HG02970 (cell line): ENCODE data around the gene PATJ.
"Not testable (repeated sequence)": the region's sequence is repeated elsewhere in the genome, so short reads cannot be mapped to it uniquely, and the experiment has no call there.

Experiments used
- ATAC-seq: cut with Tn5 transposase; IDR thresholded peaks from one replicate; pipeline ENCODE4 v1.9.1; 2021; ENCODE audit warnings: mild to moderate bottlenecking, moderate library complexity, moderate number of reproducible peaks; ENCODE audit not compliant: unreplicated experiment, low FRiP score

PATJ gene

DNA sequence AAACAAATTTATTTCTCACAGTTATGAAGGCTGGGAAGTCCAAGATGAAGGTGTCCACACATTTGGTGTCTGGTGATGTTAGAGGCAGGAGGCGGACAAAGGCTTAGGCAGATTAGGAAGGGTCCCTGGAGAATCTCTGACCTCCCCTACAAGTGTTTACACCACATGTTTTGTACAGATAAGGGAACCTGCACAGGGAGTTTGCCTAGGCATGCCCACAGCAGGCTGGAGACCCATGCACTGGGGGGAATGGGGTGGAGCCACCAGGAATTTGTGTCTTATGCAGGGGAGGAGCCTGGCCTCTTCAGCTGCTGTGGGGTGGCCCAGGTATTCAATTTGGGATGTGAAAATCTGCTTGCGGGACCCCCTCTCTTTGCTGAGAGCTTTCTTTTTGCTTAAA, 131.3 kb downstream of the PATJ start:
- no peak for ATAC-seq

DNA sequence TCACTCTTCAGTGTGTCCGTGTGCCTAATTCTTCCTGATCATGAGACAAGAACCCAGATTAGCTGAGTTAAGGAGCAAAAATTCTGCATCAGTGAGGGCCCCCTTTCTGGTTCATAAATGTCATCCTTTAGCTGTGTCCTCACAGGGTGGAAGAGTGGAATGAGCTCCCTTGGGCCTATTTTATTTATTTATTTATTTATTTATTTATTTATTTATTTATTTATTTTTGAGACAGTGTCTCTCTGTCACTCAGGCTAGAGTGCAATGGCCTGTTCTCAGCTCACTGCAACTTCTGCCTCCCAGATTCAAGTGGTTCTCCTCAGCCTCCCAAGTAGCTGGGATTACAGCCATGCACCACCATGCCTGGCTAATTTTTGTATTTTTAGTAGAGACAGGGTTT, 131.7 kb downstream of the PATJ start:
- no peak for ATAC-seq

GRCh38 chr1:61875198-61875597, 132.9 kb downstream of the PATJ start:
- no peak for ATAC-seq

- ATAC-seq = not testable (repeated sequence)
Observed at GRCh38 chr1:61879887-61880474, 137.7 kb downstream of the PATJ start.

DNA sequence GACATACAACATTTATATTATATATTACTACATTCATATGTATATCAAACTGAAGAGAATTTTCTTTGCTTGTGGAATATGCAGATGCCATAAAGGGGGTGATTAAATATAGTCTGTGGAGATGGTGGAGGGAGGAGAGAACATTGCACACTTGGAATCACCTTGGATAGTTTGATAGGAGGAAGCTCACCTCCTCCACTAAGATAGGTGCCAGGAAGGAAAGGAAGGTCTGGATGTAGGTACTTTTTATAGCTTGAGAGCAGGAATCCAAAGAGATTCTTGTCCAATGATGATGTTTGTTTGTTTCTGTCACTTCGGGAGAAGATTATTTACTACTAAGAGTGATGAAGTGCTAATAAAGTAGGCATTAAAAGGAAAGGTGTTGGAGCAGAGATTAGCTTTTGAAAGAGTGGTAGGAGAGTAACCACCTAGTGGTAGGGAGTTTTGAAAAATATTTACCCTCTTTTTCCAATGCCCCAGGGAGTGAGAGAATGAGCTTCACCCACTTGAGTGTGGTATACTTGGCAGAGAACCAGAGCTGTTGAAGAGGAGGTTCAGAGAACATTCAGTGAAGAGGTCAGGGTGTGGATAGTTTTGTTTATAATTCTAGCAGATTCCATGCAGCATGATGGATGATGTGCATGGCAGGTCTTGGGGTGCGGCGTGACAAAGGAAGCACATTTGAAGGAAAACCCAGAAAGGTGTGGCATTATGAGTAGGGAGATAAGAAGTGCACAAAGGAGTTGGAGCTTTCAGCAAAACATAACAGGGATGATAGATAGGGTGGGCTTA, 145.0 kb downstream of the PATJ start:
- no peak for ATAC-seq

DNA sequence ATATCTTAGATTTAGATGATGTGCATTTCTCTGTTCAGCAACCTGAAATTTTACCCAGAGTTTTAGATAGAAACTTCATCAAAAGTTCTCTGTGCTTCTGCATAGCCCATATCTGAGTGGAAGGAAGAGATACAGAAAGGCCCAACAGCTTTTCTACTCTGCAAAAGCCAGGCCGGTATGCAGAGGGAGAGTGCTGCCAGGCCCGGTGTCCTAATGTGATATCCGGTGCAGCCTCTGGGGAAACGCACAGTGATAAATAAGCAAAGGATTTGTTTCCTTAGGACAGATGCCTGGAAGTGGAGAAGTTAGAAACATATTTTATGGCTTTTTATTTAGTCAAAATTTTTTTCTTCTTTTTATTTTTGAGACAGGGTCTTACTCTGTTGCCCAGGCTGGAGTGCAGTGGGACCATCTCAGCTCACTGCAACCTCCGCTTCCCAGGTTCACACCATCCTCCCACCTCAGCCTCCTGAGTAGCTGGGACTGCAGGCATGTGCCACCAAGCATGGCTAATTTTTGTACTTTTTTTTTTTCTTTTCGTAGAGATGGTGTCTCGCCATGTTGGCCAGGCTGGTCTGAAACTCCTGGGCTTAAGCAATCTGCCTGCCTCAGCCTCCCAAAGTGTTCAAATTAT, 145.8 kb downstream of the PATJ start:
- ATAC-seq = no peak

DNA sequence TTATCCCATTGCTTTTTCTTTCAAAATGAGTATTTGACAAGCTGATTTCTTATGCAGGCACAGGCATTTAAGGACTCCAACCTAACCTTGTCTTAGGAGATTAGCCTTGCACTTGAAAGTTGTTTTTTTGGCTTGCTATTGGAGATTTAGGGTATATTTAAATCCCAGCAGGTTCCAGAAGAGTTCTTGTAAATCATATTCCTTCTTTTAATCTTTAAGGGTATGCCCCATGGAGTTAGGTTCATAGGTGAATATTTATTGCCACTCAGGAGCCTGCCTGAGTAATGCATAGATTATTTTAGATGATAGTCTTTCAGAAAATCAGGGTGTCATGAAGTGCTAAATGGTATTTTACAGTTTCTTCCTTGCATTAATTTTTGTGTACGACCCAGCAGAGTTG, 146.5 kb downstream of the PATJ start:
- no peak for ATAC-seq

DNA sequence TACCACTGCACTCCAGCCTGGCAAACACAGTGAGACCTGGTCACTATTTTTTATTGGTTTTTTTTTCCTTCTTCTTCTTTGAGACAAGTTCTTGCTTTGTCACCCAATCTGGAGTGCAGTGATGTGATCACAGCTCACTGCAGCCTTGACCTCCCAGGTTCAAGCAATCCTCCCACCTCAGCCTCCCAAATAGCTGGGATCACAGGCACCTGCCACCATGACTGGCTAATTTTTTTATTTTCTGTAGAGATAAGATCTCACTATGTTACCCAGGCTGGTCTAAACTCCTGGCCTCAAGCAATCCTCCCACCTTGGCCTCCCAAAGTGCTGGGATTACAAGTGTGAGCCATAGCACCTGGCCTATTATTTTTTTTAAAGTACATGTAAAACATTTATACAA, 148.2 kb downstream of the PATJ start:
- not testable (repeated sequence) for ATAC-seq

DNA sequence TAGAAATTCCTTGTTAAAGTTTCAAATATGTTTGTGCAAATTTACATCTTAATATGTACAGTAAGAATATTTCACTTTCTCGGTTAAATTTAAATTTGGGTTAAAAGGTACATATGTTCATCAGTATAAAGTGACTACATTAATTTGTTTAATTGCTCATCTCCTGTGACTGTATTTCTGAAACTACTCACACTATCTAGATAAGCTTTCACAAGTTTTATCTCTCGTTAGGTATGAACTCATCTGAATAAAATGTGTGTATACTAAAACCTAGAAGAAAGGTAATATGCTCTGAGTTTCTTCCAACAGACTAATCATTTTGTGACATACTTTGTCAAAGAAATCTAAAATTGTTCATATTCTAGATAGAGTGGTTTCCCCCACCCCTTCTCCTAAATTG, 150.7 kb downstream of the PATJ start:
- no peak for ATAC-seq

- not testable (repeated sequence) for ATAC-seq
Observed at GRCh38 chr1:61894296-61894695, 152.0 kb downstream of the PATJ start.

DNA sequence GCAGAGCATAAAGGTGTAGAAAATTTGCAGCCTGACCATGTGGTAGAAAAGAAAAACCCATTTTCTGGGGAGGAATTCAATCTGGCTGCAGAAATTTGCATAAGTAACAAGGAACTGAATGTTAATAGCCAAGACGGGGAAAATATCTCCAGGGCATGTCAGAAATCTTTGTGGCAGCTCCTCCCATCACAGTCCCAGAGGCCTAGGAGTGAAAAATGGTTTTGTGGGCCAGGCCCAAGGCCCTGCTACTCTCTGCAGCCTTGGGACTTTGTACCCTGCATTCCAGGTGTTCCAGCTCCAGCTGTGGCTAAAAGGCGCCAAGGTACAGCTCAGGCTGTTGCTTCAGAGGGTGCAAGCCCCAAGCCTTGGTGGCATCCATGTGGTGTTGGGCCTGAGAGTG, 152.9 kb downstream of the PATJ start:
- ATAC-seq = no peak

DNA sequence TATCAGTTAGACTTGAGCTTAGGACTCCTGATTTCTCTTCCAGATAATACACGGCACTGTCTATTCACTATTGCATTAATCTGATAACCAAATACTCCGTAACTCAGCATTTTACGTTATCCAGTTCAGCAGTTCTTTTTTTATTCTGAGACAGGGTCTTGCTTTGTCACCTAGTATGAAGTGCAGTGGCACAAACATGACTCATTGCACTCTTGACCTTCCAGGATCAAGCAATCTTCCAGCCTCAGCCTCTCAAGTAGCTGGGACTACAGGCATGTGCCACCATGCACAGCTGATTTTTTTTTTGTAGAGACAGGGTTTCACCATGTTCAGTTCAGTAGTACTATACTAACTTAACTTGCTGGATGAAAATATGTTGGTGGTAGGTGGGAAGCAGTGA, 156.4 kb downstream of the PATJ start:
- no peak for ATAC-seq

- no peak for ATAC-seq
Observed at GRCh38 chr1:61904354-61904753, 162.1 kb downstream of the PATJ start.

- no peak for ATAC-seq
Observed at GRCh38 chr1:61907102-61907501, 164.8 kb downstream of the PATJ start.

DNA sequence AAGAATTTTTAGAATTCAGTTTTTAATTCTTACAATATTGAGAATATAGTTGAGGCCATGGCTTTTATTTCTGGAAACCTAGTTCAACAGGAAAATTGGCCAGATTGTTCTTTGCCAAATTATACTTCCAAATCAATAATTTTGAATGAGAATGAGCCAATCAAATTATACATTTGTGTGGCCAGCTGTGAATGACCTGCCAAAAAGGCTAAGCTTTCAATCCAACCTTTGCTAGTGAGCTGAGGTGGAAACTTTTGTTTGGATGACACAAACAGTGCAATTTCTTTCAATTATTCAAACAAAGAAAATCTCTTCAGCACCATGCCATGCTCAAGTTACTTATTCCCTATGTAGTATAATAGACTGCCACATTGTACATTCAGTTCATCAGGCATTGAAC, 167.8 kb downstream of the PATJ start:
- ATAC-seq = no peak

DNA sequence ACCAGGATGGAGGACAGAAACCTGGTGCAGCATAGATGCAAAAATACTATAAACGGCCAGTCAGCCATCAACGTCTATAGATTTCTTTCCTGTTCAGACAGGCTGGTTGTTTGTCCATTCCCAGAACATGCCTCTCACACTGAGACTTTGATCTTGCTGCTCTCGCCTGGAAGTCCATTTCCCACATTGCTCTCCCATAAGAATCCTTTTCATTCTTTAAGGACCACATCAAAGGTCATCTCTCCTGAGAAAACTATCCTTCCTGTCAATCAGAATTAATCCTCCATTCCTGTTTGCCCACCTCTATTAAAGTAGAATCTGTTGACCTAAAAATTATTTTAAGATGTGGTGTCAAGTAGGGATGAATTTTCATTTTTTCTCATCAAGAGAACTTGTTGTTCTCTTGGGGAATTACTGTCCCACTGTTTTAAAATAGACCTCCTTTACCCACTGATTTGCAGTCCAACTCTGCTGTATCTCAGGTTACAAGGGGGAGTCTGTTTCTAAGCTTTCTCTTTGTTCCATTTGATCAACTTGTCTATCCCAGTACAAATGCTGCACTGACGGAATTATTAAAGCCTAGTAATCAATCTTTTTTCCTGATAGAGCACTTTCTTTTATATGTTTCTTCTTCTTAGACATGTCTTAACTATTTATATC, 172.7 kb downstream of the PATJ start:
- no peak for ATAC-seq

DNA sequence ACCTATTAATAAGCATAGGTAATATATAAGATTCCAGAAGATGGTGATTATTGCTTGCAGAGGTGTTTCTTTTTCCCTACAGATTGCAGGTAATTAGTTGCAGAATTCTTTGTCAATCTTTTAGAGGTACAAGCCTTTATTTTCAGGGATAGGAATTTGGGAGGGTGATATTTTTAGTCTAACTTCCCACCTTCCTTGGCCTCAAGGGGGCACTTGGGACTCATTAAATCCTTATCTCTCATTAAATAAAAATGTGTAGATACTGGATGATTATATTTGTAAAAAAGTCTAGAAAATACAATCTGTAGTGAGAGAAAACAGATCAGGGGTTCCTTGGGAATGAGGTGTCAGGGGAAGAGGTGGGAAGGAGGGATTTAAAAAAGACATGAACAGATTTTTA, 179.2 kb downstream of the PATJ start:
- ATAC-seq = no peak

- ATAC-seq = no peak
Observed at GRCh38 chr1:61922950-61923480, 180.7 kb downstream of the PATJ start.

GRCh38 chr1:61925591-61926298, 183.5 kb downstream of the PATJ start:
- ATAC-seq = no peak

DNA sequence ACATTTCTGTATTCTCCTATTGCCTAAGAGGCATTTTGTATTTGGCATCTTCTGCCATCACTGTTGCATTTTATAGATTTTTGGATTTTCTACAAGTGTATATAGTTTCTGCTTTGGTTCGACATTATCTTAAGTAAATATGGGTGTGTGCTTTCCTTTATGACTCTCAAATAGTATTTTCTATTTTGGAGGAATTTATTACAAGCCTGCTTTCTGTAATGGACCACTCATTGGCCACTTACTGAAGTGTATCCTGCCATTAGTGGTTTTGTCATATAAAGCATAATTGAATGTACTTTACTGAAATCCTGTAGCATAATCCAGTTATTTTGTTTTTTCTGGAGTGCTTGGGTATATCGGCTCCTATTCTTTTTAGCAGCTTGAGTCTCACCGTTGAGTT, 184.3 kb downstream of the PATJ start:
- ATAC-seq = no peak
